Naive B cell (primary cell): Measurements from ENCODE around the gene PLA2G10. TPM values are rescaled to one million over a fixed set of nuclear protein-coding genes. Genes with fewer than 3 reads are reported as not detected.

ENCODE experiments used
- ATAC-seq, 2 donors: fragments of 150-1000 bp; cut with Tn5 transposase; 2 replicates each; pipeline ENCODE4 v1.10.0; 2021; ENCODE audit warnings: low read depth in 2 of 2, mild to moderate bottlenecking in 2 of 2, moderate library complexity in 2 of 2
- DNase-seq: peaks from one replicate; pipeline ENCODE4 v3.0.0; 2022
- H3K27ac Mint-ChIP-seq, 6 donors: one replicate each; pipeline ENCODE4 v1.8.0; 2020 to 2022; ENCODE audit warnings: mild to moderate bottlenecking in 6 of 6, mixed read lengths in 6 of 6, moderate library complexity in 5 of 6, inconsistent platforms in 2 of 6
- H3K27me3 Mint-ChIP-seq, 3 donors: one replicate each; pipeline ENCODE4 v1.8.0; 2021 to 2022; ENCODE audit warnings: mixed read lengths in 3 of 3, mild to moderate bottlenecking in 1 of 3
- H3K36me3 Mint-ChIP-seq, 2 donors: one replicate each; pipeline ENCODE4 v1.8.0; 2020 to 2022; ENCODE audit warnings: mixed read lengths in 2 of 2, inconsistent platforms in 1 of 2, mild to moderate bottlenecking in 1 of 2
- H3K4me1 Mint-ChIP-seq, 3 donors: one replicate each; pipeline ENCODE4 v1.8.0; 2020 to 2022; ENCODE audit warnings: mixed read lengths in 3 of 3, inconsistent platforms in 1 of 3, mild to moderate bottlenecking in 1 of 3, moderate library complexity in 1 of 3
- H3K4me3 Mint-ChIP-seq, 8 donors: one replicate each; pipeline ENCODE4 v1.8.0; 2020 to 2022; ENCODE audit warnings: mild to moderate bottlenecking in 8 of 8, mixed read lengths in 8 of 8, moderate library complexity in 8 of 8, inconsistent platforms in 2 of 8
- H3K9me3 Mint-ChIP-seq, 7 donors: one replicate each; pipeline ENCODE4 v1.8.0; 2020 to 2022; ENCODE audit warnings: mixed read lengths in 7 of 7, mild to moderate bottlenecking in 5 of 7, inconsistent platforms in 2 of 7, moderate library complexity in 1 of 7
- polyA plus RNA-seq, 6 donors: library from polyadenylated mRNA; unstranded; fragments of 300-500 nt; fragmentation: Illumina TruSeq; gene quantifications; one replicate each; pipeline ENCODE4 v1.2.3, GENCODE V29; 2021; ENCODE audit warnings: low read depth in 6 of 6

The PLA2G10 gene
- polyA plus RNA-seq, 6 donors from 2014 or later = not detected

DNA sequence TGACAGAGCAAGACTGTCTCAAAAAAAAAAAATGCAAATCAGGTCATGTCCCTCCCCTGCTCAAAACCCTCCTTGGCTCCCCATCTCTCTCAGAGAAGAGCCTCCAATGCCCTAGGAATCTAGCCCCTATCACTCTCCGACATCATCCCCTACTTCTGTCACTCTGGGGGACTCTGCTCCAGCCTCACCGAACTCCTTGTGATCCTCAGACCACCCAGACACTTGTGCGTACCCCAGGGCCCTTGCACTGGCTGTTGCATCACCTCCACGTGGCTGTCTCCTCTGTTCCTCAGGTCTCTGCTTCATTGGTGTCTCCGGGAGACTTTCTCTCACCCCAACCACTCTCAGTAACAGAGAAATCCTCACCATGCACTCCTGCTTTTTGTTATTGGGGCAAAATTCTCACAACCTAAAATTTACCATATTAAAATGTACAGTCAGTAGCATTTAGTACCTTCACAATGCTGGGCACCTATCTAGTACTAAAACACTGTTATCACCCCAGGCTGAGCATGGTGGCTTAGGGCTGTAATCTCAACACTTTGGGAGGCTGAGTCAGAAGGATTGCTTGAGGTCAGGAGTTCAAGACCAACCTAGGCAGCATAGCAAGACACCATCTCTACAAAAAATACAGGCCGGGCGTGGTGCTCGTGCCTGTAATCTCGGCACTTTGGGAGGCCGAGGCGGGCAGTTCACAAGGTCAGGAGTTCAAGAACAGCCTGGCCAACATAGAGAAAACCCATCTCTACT, 15.2 kb downstream of the PLA2G10 start:
- DNase-seq (no peak), ATAC-seq (no peak)
- Mint-ChIP-seq H3K4me3 (no peak overlapping the region), H3K36me3 (no peaks in the 10 kb centered on the region), H3K4me1 (peaks cover 3 to 4% (median 4%) of the 10 kb centered on the region in 3 donors), H3K27me3 (peaks cover 0 to 27% (median 18%) of the 10 kb centered on the region in 3 donors), H3K9me3 (no peaks in the 10 kb centered on the region), H3K27ac (no peak overlapping the region)

DNA sequence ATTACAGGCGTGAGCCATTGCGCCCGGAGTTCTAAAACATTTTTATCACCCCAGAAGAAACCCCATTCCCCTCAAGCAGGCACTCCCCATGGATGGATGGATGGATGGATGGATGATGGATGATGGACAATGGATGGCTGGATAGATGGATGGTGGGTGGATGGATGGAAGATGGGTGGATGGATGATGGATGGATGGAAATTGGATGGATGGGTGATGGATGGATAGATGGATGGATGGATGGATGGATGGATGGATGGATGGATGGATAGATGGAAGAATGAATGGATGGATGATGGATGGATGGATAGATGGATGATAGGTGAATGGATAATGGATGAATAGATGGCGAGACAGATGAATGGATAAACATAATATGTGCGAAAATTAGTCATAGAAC, 16.5 kb downstream of the PLA2G10 start:
- Mint-ChIP-seq H3K27ac (peak overlapping the region in 2 of 6 donors; percentile 1), H3K36me3 (no peaks in the 10 kb centered on the region), H3K27me3 (peaks cover 0 to 27% (median 18%) of the 10 kb centered on the region in 3 donors), H3K9me3 (peaks cover 0 to under 1% (median 0%) of the 10 kb centered on the region in 7 donors), H3K4me1 (peaks cover 5 to 16% (median 14%) of the 10 kb centered on the region in 3 donors), H3K4me3 (no peak overlapping the region)
- no peak for ATAC-seq
- no peak for DNase-seq

DNA sequence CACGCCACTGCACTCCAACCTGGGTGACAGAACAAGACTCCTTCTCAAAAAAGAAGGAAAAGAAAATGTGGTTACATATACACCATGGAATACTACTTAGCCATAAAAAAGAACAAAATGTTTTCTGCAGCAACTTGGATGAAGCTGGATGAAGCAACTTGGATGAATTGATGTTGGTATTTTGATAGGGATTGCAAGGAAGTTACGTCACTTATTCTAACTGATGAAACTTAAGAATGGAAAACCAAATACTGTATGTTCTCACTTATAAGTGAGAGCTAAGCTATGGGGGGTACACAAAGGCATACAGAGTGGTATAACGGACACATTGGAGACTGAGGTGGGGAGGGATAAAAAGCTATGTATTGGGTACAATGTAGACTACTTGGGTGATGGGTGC, 17.5 kb downstream of the PLA2G10 start:
- peaks cover 9 to 24% (median 24%) of the 10 kb centered on the region in 3 donors for H3K4me1 Mint-ChIP-seq
- H3K27ac Mint-ChIP-seq = no peak overlapping the region
- H3K4me3 Mint-ChIP-seq = no peak overlapping the region
- H3K36me3 Mint-ChIP-seq = no peaks in the 10 kb centered on the region
- DNase-seq (no peak), ATAC-seq (no peak)
- peaks cover 0 to 27% (median 18%) of the 10 kb centered on the region in 3 donors for H3K27me3 Mint-ChIP-seq
- peaks cover 0 to 4% (median 0%) of the 10 kb centered on the region in 7 donors for H3K9me3 Mint-ChIP-seq

DNA sequence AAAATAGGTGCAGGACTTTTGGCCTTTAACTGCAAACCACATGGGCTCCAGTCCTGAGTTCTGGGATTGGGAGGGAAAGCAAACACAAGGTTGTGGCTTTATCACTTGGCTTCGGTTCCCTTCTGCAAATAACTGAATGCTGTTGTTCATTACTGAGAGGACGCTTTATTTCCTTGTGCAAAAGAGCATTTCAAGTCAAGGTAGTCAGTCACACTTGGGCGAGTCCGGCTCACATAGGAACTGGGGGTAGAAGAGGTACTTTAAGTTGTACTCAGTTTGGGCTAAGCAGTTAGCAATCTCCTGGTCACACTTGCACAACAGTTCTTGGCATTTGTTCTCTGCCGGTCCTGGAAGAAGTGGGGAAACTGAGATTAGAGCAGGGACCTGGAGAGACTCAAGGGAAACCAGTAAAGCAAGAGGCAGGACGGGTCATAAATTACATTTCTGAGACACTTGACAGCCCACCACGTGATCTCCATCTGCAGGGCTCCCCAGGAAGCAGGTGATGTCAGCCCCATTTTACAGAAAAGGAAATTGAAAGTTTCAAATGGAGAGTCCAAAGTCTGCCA, 21.6 kb downstream of the PLA2G10 start:
- Mint-ChIP-seq H3K27me3 (peaks cover 0 to 2% (median under 1%) of the 10 kb centered on the region in 3 donors), H3K36me3 (peaks cover 5 to 6% of the 10 kb centered on the region in 2 donors), H3K4me1 (peaks cover 9 to 26% (median 24%) of the 10 kb centered on the region in 3 donors), H3K4me3 (peak overlapping the region in 7 of 8 donors; percentile 1 to 71 (median 66)), H3K9me3 (peaks cover 0 to 4% (median 0%) of the 10 kb centered on the region in 7 donors), H3K27ac (peak overlapping the region in 4 of 6 donors; percentile 24 to 91 (median 77))
- DNase-seq (peak; percentile 23), ATAC-seq (peak; percentile 72 to 83)

DNA sequence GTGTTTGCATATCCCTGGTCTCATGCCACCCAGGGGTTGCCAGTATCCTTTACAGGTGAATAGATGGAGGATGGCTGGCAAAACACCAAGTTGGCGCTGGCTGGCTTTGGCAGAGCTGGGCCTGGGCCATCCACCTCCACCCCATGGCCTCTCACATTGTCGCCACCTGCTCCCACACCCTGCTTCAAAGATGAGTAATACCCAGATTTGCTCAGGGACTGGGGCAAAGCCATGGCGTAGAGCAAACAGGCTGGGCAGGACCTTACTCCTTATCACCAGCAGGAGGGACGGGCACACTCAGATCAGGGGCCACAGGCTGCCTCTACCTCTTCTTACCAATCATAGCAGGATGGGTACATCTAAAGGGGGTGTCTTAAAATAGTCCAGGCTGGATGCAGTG, 24.3 kb downstream of the PLA2G10 start:
- Mint-ChIP-seq H3K27ac (no peak overlapping the region), H3K4me3 (no peak overlapping the region), H3K36me3 (peaks cover 15 to 16% of the 10 kb centered on the region in 2 donors), H3K27me3 (no peaks in the 10 kb centered on the region), H3K9me3 (peaks cover 0 to 4% (median 0%) of the 10 kb centered on the region in 7 donors), H3K4me1 (peaks cover 9 to 24% (median 21%) of the 10 kb centered on the region in 3 donors)
- DNase-seq = no peak
- no peak for ATAC-seq

DNA sequence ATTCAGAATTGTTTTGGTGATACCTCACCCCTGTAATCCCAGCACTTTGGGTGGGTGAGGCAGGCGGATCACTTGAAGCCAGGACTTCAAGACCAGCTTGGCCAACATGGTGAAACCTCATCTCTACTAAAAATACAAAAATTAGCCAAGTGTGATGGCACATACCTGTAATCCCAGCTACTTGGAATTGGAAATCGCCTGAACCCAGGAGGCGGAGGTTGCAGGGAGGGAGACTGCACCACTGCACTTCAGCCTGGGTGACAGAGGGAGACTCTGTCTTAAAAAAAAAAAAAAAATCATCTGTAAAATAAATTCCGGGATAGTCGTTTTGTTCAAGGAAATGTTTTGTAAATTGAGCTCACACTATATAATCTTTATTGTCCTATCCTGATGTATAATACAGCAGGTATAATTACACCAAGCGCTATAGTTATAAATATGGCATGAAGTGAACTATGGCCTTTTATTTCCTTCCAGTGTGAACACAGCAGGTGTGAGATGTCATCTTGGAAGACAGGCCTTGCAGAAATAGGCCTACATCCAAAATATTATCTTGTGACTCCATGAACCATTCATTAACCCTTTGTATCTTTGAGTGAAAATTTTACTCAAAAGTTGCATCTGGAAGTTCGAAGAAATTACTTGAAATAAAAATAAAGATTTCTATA, 25.4 kb downstream of the PLA2G10 start:
- Mint-ChIP-seq H3K9me3 (peaks cover 0 to 4% (median 0%) of the 10 kb centered on the region in 7 donors), H3K27ac (no peak overlapping the region), H3K4me1 (peaks cover 5 to 21% (median 17%) of the 10 kb centered on the region in 3 donors), H3K36me3 (peaks cover 15 to 16% of the 10 kb centered on the region in 2 donors), H3K27me3 (no peaks in the 10 kb centered on the region), H3K4me3 (no peak overlapping the region)
- ATAC-seq (no peak), DNase-seq (no peak)

DNA sequence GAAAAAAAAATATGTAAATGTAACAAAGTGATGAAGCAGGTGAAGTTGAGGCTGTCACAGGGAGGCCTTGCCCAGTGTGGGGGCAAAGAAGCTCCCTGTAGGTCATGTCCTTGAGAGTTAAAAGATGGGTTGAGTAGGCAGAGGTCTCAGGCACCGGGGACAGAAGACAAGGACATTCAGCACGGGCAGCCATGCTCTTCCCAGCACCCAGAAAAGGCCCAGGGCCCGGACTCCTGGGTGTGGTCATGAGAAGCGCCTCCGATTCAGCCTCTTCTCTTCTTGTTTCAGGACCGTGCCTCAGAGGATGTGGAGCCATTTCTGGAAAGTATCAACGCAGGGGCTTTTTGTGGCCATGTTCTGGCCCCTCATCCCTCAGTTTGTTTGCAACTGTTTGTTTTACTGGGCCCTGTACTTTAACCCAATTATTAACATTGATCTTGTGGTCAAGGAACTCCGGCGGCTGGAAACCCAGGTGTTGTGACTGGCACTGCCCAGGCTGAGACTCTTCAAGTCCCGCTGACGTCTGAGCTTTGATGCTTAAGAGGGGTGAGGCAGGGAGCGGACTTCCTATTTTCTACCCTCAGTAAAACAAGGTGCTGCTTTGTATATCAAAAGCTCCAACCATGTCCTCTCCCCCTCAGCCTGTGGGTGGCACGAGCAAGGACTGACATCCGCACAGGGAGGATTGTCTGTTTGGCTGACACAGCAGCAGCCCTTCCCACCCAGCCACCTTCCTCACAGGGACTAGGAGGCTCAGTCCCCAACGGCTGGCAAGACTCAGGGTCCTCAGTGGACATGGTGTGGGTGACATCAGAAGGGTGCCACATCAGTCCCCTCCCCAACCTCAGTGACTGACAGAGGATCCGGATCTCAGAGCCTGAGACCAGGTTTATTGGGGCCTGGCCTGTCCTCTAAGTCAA, 26.5 kb downstream of the PLA2G10 start:
- H3K4me3 Mint-ChIP-seq = no peak overlapping the region
- H3K4me1 Mint-ChIP-seq = peaks cover 4 to 11% (median 8%) of the 10 kb centered on the region in 3 donors
- no peak for DNase-seq
- H3K36me3 Mint-ChIP-seq = peaks cover 19 to 21% of the 10 kb centered on the region in 2 donors
- ATAC-seq = no peak
- H3K27ac Mint-ChIP-seq = peak overlapping the region in 4 of 6 donors; percentile 33 to 89 (median 51)
- peaks cover 0 to 3% (median 0%) of the 10 kb centered on the region in 7 donors for H3K9me3 Mint-ChIP-seq
- H3K27me3 Mint-ChIP-seq = no peaks in the 10 kb centered on the region

DNA sequence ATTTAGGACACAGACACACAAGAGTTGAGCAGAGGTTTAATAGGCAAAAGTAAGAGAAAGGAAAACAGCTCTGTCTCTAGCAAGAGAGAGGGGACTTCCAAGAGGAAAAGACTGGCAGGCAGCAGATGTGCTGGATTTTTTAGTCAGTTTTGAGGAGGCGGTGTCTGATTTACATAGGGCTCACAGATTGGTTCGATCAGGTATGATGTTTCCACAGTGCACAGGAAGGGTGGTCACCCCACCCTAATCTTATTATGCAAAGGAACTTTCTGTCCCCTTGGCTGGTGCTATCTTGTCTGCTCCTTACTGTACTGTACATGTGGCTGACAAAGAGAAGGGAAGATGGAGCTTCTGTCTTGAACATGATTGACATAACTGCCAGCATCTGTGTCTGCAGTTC, 36.0 kb downstream of the PLA2G10 start:
- peak; percentile 68 to 93 for ATAC-seq
- Mint-ChIP-seq H3K27me3 (no peaks in the 10 kb centered on the region), H3K4me1 (peaks cover 6 to 8% (median 6%) of the 10 kb centered on the region in 3 donors), H3K4me3 (no peak overlapping the region), H3K27ac (peak overlapping the region; percentile 35 to 91 (median 74)), H3K36me3 (peaks cover 13 to 22% of the 10 kb centered on the region in 2 donors), H3K9me3 (no peaks in the 10 kb centered on the region)
- DNase-seq = peak; percentile 12

DNA sequence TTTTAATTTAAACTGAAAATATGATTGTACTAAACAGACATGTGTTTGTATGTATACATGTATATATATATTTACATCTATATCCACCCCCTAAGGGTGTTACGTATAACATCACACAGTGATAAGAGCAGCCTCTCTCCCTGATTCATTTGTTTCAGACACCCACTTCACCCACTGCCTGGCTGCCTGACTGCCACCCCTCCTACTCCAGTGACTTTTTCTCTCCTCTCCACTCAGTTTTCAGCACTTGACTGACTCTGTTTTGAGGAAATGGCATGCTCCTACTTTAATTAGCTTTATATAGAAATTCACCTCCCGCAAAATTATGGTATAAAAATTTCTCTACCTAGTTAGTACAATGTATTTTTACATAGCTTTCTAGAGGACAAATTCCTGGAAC, 41.4 kb downstream of the PLA2G10 start:
- H3K36me3 Mint-ChIP-seq = peaks cover 5 to 8% of the 10 kb centered on the region in 2 donors
- no peak overlapping the region for H3K27ac Mint-ChIP-seq

DNA sequence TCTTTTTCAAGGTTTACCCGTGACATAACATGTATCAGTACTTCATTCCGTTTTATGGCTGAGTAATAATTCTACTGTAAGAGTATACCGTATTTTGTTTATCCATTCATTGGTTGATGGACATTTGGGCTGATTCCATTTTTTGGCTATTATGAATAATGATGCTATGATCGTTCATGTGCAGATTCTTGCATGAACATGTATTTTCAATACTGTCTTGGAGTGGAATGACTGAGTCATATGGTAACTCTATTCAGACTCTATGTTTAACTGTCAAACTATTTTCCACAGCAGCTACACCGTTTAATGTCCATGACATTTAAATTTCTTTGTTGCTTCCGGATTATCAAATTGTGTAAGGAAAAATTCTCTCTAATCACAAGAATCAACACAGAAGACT, 43.5 kb downstream of the PLA2G10 start:
- ATAC-seq (no peak), DNase-seq (no peak)
- no peak overlapping the region for H3K4me3 Mint-ChIP-seq
- no peaks in the 10 kb centered on the region for H3K27me3 Mint-ChIP-seq
- H3K9me3 Mint-ChIP-seq = no peaks in the 10 kb centered on the region
- peak overlapping the region in 1 of 6 donors; percentile 17 for H3K27ac Mint-ChIP-seq
- H3K36me3 Mint-ChIP-seq = peaks cover 5 to 7% of the 10 kb centered on the region in 2 donors
- no peaks in the 10 kb centered on the region for H3K4me1 Mint-ChIP-seq

More for the DNA sequence above, 41.4 kb downstream of the PLA2G10 start:
- ATAC-seq (no peak), DNase-seq (no peak)
- H3K4me1 Mint-ChIP-seq = peaks cover under 1 to 1% (median under 1%) of the 10 kb centered on the region in 3 donors
- no peaks in the 10 kb centered on the region for H3K27me3 Mint-ChIP-seq
- H3K4me3 Mint-ChIP-seq = no peak overlapping the region
- no peaks in the 10 kb centered on the region for H3K9me3 Mint-ChIP-seq

DNA sequence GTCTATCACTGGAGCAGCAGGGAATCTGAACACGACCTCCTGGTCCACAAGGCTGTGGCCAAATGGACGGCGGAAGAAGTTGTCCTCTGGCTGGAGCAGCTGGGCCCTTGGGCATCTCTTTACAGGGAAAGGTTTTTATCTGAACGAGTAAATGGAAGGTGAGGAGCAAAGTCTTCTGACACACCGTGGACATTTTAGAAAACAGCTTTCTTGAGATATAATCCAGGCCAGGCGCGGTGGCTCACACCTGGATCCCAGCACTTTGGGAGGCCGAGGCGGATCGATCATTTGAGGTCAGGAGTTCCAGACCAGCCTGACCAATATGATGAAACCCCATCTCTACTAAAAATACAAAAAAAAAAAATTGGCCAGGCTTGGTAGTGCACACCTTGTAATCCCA, 44.3 kb downstream of the PLA2G10 start:
- H3K4me3 Mint-ChIP-seq = peak overlapping the region in 1 of 8 donors; percentile 22
- peaks cover 0 to 5% (median 0%) of the 10 kb centered on the region in 3 donors for H3K4me1 Mint-ChIP-seq
- no peaks in the 10 kb centered on the region for H3K9me3 Mint-ChIP-seq
- peaks cover 5 to 7% of the 10 kb centered on the region in 2 donors for H3K36me3 Mint-ChIP-seq
- ATAC-seq (no peak), DNase-seq (no peak)
- no peaks in the 10 kb centered on the region for H3K27me3 Mint-ChIP-seq
- H3K27ac Mint-ChIP-seq = peak overlapping the region in 2 of 6 donors; percentile 7 to 70

DNA sequence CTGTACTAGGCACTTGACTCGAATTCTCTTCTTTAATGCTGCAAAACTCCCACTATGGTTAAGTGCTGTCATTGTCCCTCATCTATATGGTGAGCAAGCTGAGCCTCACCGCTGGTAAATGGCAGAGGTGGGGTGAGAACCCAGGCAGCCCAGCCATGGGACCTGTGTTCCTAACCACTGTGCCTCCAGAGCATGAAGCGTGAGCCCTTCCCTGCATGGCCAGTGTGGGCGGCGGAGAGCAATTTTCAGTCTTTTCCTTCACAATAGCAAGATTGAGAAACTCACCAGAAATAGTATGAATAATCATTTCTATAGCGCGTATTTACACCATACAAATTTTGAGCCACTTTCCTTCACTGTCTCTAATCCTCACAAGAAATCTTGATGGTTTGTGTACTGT, 52.2 kb downstream of the PLA2G10 start:
- Mint-ChIP-seq H3K4me1 (peaks cover 6 to 28% (median 25%) of the 10 kb centered on the region in 3 donors), H3K9me3 (no peaks in the 10 kb centered on the region), H3K27me3 (no peaks in the 10 kb centered on the region), H3K27ac (peak overlapping the region in 3 of 6 donors; percentile 51 to 92 (median 74)), H3K4me3 (no peak overlapping the region), H3K36me3 (no peaks in the 10 kb centered on the region)
- DNase-seq (no peak), ATAC-seq (no peak)
